Mesothelial cell of epicardium (in vitro differentiated cells): ENCODE measurements around the gene MEIS1. TPM values are rescaled to one million over a fixed set of nuclear protein-coding genes. Genes with fewer than 3 reads are reported as not detected.

ENCODE experiments used
- DNase-seq, 2 experiments: peaks; one replicate each; pipeline ENCODE4 v3.0.0; 2021; ENCODE audit warnings: low spot score in 2 of 2; ENCODE audit not compliant: unreplicated experiment in 2 of 2
- H3K27ac Mint-ChIP-seq: 2 replicates; pipeline ENCODE4 v1.8.0; 2021; ENCODE audit warnings: mixed read lengths
- H3K27me3 Mint-ChIP-seq: 2 replicates; pipeline ENCODE4 v1.8.0; 2021; ENCODE audit warnings: low read depth, mixed read lengths
- H3K36me3 Mint-ChIP-seq: 2 replicates; pipeline ENCODE4 v1.8.0; 2021; ENCODE audit warnings: mixed read lengths
- H3K4me1 Mint-ChIP-seq: 2 replicates; pipeline ENCODE4 v1.8.0; 2021; ENCODE audit warnings: mixed read lengths
- H3K4me3 Mint-ChIP-seq: 2 replicates; pipeline ENCODE4 v1.8.0; 2021; ENCODE audit warnings: mild to moderate bottlenecking, moderate library complexity, mixed read lengths
- H3K9me3 Mint-ChIP-seq: 2 replicates; pipeline ENCODE4 v1.8.0; 2021; ENCODE audit warnings: mixed read lengths
- CTCF ChIP-seq: fragments of 200-600 bp; sonication (generic); IDR thresholded peaks from one replicate; pipeline ENCODE4 v1.5.0; 2021; ENCODE audit warnings: antibody characterized with exemption; ENCODE audit not compliant: unreplicated experiment
- total RNA-seq: library from RNA; stranded (reverse); gene quantifications from 3 replicates; pipeline ENCODE4 v1.2.1, GENCODE V29; 2021

Gene MEIS1
- total RNA-seq, 1 donor from 2014 or later = 324 TPM

GRCh38 chr2:66562304-66562685 is 127.4 kb downstream of the MEIS1 start:
- no peak for TF ChIP-seq CTCF
- Mint-ChIP-seq H3K4me1 (peaks cover 66% of the 10 kb centered on the region), H3K4me3 (no peak overlapping the region), H3K36me3 (peaks cover 13% of the 10 kb centered on the region), H3K9me3 (no peaks in the 10 kb centered on the region), H3K27ac (peak overlapping the region; percentile 85), H3K27me3 (no peaks in the 10 kb centered on the region)
- DNase-seq = no peak

GRCh38 chr2:66563473-66563872 is 128.5 kb downstream of the MEIS1 start:
- Mint-ChIP-seq H3K4me3 (no peak overlapping the region), H3K27ac (peak overlapping the region; percentile 85), H3K9me3 (no peaks in the 10 kb centered on the region), H3K4me1 (peaks cover 68% of the 10 kb centered on the region), H3K36me3 (peaks cover 11% of the 10 kb centered on the region), H3K27me3 (no peaks in the 10 kb centered on the region)
- DNase-seq = no peak
- TF ChIP-seq CTCF = no peak

GRCh38 chr2:66565291-66565690 is 130.4 kb downstream of the MEIS1 start:
- TF ChIP-seq CTCF = no peak
- peak overlapping the region; percentile 51 for H3K27ac Mint-ChIP-seq
- DNase-seq = no peak
- peaks cover 85% of the 10 kb centered on the region for H3K4me1 Mint-ChIP-seq
- peaks cover 22% of the 10 kb centered on the region for H3K36me3 Mint-ChIP-seq
- H3K4me3 Mint-ChIP-seq = no peak overlapping the region
- H3K27me3 Mint-ChIP-seq = no peaks in the 10 kb centered on the region
- H3K9me3 Mint-ChIP-seq = no peaks in the 10 kb centered on the region

GRCh38 chr2:66566726-66567399 is 131.9 kb downstream of the MEIS1 start:
- no peak for DNase-seq
- no peak for TF ChIP-seq CTCF
- Mint-ChIP-seq H3K27ac (peak overlapping the region; percentile 92), H3K9me3 (no peaks in the 10 kb centered on the region), H3K4me3 (no peak overlapping the region), H3K36me3 (peaks cover 19% of the 10 kb centered on the region), H3K27me3 (no peaks in the 10 kb centered on the region), H3K4me1 (peaks cover 89% of the 10 kb centered on the region)

- DNase-seq = no peak
- H3K4me1 Mint-ChIP-seq = peaks cover 85% of the 10 kb centered on the region
- peaks cover 22% of the 10 kb centered on the region for H3K36me3 Mint-ChIP-seq
- no peaks in the 10 kb centered on the region for H3K9me3 Mint-ChIP-seq
- H3K27me3 Mint-ChIP-seq = no peaks in the 10 kb centered on the region
- peak overlapping the region; percentile 94 for H3K27ac Mint-ChIP-seq
- H3K4me3 Mint-ChIP-seq = no peak overlapping the region
- no peak for TF ChIP-seq CTCF
Observed at GRCh38 chr2:66567729-66568128, 132.8 kb downstream of the MEIS1 start.
